Left hindlimb (tissue), 1 donor: ENCODE data around the gene CNN3.

ENCODE experiments used
- DNase-seq: peaks from one replicate; pipeline ENCODE4 v3.0.0-alpha.2; 2018

Gene CNN3

DNA sequence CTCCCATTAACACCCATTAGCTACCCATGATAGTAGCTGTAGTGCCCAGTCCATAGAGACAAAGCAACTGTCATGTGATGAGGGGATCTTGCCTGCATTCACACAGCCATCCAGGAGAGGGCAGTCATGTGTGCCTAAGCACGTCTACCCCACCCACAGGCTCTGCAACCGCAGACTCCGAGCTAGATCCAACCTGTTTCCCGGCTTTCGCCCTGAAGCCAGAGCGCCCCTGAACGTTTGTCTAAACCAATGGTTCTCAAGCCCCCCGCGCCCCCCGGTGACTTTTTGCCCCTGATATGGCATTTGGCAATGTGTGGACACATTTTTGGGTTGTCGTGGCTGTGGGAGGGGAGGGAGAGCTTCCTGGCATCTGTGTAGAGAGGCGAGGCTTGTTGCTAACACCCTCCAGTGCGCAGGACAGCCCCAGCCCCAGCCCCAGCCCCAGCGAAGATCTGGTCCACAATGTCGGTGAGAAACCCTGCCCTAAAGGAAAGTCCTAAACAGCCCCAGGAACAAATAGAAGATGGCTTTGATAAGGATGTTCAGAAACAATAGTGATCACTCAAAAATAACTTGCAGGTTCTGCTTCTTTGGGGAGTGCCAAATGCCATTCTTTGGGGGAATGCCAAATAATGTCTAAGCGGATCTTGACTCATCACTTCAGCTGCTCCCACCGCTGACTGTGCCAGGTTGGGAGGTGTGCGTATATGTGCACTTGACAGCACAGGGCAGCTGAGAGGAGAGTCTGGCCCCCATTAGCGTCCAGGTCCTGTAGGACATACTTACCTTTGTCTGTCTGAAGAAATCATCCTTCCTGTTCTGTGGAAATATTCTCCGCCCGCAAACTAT lies 72.2 kb downstream of the CNN3 start:
- DNase-seq, result peak; percentile 90

DNA sequence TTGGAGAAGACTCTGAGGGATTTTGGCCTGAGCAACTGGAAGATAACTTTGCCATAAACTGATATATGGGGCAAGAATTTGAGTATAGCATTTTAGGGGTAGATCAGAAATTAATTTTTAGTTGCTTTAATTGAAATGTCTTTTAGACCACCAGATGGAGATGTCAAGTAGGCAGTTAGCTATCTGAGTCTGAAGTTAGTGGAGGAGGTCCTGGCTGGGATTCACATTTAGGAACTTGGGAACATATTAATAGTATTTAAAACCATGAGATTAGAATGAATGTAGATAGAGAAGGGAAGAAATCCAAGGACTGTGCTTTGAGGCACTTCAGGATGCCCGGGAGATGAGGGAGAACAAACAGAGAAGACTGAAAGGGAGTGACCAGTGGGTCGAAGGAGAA lies 74.1 kb downstream of the CNN3 start:
- DNase-seq, result no peak

DNA sequence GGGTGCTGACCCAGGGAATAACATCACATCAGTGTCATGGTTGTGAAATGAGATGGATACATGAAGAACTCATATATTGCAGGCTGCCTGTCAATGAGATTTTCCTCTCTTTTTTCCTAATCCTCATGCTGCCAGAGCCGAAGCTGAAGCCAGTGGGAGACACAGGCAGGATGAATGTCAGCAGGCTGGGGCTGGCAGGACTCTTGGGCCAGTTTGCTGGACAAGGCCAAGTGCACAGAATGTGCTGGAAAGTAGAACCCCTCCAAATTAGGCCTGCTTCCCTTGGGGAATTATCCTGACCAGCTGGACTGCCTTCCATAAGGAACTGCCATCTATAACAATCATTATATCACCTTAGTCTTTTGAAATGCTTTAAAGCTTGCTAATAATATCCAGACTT lies 75.3 kb downstream of the CNN3 start:
- DNase-seq, result no peak
